ENCODE results near the gene HFE. TPM values are rescaled to one million over a fixed set of nuclear protein-coding genes. Genes with fewer than 3 reads are reported as not detected.

Gene HFE
- total and polyA plus RNA-seq, 2 of the 13 experiments (the other 11 are each of a cell fraction or from before 2014, with no cell fraction given), result 3.7 to 6.3 TPM

DNA sequence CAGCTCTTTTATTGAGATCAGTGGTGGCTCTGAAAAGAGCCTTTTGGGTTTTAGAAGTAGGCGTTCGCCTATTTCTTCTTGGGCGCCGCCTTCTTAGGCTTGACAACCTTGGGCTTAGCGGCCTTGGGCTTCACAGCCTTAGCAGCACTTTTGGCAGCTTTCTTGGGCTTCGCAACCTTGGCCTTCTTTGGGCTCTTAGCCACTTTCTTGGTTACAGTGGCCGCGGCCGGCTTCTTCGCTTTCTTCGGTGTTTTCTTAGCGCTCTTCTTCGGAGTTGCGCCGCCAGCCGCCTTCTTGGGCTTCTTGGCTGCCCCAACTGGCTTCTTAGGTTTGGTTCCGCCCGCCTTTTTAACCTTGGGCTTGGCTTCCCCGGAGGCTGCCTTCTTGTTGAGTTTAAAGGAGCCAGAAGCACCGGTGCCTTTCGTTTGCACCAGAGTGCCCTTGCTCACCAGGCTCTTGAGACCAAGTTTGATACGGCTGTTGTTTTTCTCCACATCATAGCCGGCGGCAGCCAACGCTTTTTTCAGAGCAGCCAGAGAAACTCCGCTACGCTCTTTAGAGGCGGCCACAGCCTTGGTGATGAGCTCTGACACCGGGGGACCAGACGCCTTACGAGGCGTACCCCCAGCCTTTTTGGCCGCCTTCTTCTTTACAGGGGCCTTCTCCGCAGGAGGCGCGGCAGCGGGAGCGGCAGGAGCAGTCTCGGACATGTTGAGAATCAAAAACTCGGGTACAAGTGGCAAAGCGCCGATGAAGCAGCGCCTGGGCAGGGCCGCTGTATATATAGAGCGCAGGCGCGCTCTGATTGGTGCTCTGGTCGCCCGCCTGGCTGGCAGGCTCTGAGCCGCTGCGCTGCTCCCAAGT lies 31.3 kb upstream of the HFE start (continued):
- TF ChIP-seq, protein P1, sequence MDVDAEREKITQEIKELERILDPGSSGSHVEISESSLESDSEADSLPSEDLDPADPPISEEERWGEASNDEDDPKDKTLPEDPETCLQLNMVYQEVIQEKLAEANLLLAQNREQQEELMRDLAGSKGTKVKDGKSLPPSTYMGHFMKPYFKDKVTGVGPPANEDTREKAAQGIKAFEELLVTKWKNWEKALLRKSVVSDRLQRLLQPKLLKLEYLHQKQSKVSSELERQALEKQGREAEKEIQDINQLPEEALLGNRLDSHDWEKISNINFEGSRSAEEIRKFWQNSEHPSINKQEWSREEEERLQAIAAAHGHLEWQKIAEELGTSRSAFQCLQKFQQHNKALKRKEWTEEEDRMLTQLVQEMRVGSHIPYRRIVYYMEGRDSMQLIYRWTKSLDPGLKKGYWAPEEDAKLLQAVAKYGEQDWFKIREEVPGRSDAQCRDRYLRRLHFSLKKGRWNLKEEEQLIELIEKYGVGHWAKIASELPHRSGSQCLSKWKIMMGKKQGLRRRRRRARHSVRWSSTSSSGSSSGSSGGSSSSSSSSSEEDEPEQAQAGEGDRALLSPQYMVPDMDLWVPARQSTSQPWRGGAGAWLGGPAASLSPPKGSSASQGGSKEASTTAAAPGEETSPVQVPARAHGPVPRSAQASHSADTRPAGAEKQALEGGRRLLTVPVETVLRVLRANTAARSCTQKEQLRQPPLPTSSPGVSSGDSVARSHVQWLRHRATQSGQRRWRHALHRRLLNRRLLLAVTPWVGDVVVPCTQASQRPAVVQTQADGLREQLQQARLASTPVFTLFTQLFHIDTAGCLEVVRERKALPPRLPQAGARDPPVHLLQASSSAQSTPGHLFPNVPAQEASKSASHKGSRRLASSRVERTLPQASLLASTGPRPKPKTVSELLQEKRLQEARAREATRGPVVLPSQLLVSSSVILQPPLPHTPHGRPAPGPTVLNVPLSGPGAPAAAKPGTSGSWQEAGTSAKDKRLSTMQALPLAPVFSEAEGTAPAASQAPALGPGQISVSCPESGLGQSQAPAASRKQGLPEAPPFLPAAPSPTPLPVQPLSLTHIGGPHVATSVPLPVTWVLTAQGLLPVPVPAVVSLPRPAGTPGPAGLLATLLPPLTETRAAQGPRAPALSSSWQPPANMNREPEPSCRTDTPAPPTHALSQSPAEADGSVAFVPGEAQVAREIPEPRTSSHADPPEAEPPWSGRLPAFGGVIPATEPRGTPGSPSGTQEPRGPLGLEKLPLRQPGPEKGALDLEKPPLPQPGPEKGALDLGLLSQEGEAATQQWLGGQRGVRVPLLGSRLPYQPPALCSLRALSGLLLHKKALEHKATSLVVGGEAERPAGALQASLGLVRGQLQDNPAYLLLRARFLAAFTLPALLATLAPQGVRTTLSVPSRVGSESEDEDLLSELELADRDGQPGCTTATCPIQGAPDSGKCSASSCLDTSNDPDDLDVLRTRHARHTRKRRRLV (CRISPR knock-in tag; IDR thresholded peaks at IDR 0.05), result no peak; the same call in 1 of the 2 replicates
- TF ChIP-seq ZNF737 (CRISPR knock-in tag; IDR thresholded peaks at IDR 0.05; ENCODE audit: borderline replicate concordance) (peak; percentile 97), ZNF777 (CRISPR knock-in tag; IDR thresholded peaks at IDR 0.05) (peak; percentile 60), GABPB1 (CRISPR knock-in tag; IDR thresholded peaks at IDR 0.05) (0 out of 2 replicates have a peak, but pooled peaks have one; percentile 42), MTA1 (CRISPR knock-in tag; IDR thresholded peaks at IDR 0.05; ENCODE audit: borderline replicate concordance) (no peak), HNF4G (IDR thresholded peaks at IDR 0.05; ENCODE audit: borderline replicate concordance, low read depth, low read length) (peak; percentile 23; the same call in 1 of the 2 replicates), HNF4G (CRISPR knock-in tag; IDR thresholded peaks at IDR 0.05; ENCODE audit: borderline replicate concordance, low read depth) (no peak), CEBPG (CRISPR knock-in tag; IDR thresholded peaks at IDR 0.05) (no peak; the same call in 1 of the 2 replicates), ZFP1 (CRISPR knock-in tag; IDR thresholded peaks at IDR 0.05) (0 out of 2 replicates have a peak, but pooled peaks have one; percentile 35), ZNF550 (CRISPR knock-in tag; IDR thresholded peaks at IDR 0.05; ENCODE audit: borderline replicate concordance) (no peak), U2AF2 (IDR thresholded peaks at IDR 0.05; ENCODE audit: low read depth, low read length) (peak; percentile 81; the same call in 1 of the 2 replicates), FOXA3 (CRISPR knock-in tag; IDR thresholded peaks at IDR 0.05) (peak; percentile 58; the same call in 1 of the 2 replicates), NCOA2 (CRISPR knock-in tag; IDR thresholded peaks at IDR 0.05) (peak; percentile 46; the same call in 1 of the 2 replicates), RBAK (CRISPR knock-in tag; IDR thresholded peaks at IDR 0.05) (peak; percentile 63; the same call in 1 of the 2 replicates), ATF7 (IDR thresholded peaks at IDR 0.05) (no peak), ATF7 (CRISPR knock-in tag; IDR thresholded peaks at IDR 0.05) (0 out of 2 replicates have a peak, but pooled peaks have one; percentile 44)
- TF ChIP-seq, protein P2, sequence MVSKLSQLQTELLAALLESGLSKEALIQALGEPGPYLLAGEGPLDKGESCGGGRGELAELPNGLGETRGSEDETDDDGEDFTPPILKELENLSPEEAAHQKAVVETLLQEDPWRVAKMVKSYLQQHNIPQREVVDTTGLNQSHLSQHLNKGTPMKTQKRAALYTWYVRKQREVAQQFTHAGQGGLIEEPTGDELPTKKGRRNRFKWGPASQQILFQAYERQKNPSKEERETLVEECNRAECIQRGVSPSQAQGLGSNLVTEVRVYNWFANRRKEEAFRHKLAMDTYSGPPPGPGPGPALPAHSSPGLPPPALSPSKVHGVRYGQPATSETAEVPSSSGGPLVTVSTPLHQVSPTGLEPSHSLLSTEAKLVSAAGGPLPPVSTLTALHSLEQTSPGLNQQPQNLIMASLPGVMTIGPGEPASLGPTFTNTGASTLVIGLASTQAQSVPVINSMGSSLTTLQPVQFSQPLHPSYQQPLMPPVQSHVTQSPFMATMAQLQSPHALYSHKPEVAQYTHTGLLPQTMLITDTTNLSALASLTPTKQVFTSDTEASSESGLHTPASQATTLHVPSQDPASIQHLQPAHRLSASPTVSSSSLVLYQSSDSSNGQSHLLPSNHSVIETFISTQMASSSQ (IDR thresholded peaks at IDR 0.05; ENCODE audit: low read depth), result peak; percentile 49; the same call in 1 of the 2 replicates
- TF ChIP-seq, protein P2 (CRISPR knock-in tag; IDR thresholded peaks at IDR 0.05; ENCODE audit: borderline replicate concordance), result no peak
- TF ChIP-seq, protein P3, sequence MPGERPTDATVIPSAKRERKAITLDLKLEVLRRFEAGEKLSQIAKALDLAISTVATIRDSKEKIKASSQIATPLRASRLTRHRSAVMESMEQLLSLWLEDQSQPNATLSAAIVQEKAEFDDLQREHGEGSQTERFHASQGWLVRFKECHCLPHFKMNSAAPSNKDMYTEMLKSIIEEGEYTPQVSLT (CRISPR knock-in tag; IDR thresholded peaks at IDR 0.05; ENCODE audit: borderline replicate concordance, low read depth), result no peak; the same call in 1 of the 2 replicates
